ENCODE data around the gene GPLD1. TPM values are rescaled to one million over a fixed set of nuclear protein-coding genes. Genes with fewer than 3 reads are reported as not detected.

The GPLD1 gene
- total and polyA plus RNA-seq, 8 donors, result 0.27 to 1.2 (median 0.93) TPM

DNA sequence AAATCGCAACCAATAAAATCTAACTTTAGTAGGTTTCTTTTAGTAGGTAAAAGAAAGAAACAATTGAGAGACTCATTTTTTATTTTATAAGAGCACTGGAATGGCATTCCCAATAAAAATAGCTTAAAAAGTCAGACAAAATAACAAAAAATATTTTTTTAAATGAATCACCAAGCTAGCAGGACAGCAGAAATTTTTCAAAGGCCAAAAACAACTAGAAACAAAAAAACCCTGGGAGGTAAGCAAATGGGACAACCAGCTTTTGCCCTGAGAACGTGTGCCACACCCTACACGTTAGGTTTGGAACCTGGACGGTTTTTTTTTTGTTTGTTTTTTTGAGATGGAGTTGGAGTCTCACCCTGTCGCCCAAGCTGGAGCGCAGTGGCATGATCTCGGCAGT is 19.6 kb downstream of the GPLD1 start:
- TF ChIP-seq, protein P1, sequence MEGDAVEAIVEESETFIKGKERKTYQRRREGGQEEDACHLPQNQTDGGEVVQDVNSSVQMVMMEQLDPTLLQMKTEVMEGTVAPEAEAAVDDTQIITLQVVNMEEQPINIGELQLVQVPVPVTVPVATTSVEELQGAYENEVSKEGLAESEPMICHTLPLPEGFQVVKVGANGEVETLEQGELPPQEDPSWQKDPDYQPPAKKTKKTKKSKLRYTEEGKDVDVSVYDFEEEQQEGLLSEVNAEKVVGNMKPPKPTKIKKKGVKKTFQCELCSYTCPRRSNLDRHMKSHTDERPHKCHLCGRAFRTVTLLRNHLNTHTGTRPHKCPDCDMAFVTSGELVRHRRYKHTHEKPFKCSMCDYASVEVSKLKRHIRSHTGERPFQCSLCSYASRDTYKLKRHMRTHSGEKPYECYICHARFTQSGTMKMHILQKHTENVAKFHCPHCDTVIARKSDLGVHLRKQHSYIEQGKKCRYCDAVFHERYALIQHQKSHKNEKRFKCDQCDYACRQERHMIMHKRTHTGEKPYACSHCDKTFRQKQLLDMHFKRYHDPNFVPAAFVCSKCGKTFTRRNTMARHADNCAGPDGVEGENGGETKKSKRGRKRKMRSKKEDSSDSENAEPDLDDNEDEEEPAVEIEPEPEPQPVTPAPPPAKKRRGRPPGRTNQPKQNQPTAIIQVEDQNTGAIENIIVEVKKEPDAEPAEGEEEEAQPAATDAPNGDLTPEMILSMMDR (IDR thresholded peaks at IDR 0.05), result no peak
- Histone ChIP-seq H3K9me3 (no peaks in the 10 kb centered on the region), H3K27me3 (no peaks in the 10 kb centered on the region), H3K4me3 (no peak overlapping the region), H3K4me1 (no peaks in the 10 kb centered on the region), H3K27ac (no peak overlapping the region), H3K36me3 (no peaks in the 10 kb centered on the region)
- DNase-seq, result no peak
- FAIRE-seq, result no peak
- WGBS, 2 donors, result 84 to 92% methylated on average over 7 of the region's 7 CpGs
- intact Hi-C loops (cut with DNase I), result no loop called here
- no peak for ATAC-seq

DNA sequence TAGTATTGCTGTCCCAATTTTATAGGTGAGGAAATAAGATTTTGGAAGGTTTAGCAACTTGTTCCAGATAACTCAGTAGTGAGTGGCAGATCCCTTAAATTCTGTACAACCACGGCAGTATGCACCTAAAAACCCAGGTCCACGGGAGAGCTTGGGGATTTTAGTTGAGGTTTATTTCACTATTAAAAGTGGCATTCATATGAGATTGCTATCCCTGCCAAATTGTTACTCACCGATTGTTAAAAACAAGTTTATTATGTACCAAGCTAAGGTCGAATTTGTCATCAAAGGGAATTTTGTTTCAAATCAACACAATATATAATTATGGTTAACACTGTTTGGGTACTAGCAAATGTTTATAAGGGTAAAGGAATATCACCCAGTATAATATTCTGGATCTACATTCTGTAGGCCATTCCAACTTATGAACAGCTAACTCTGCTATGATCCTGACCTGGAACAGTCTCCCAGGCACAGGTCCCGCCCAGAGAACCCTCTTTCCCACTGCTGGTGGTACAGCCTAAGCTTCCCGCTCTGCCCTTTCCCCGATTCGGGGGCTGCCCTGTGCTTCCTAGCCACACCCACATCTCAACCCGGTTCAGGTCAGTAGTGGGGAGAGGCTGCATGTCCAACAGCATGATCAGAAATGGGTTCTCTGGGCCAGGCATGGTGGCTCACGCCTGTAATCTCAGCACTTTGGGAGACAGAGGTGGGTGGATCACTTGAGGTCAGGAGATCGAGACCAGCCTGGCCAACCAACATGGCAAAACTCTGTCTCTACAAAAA is 24.9 kb downstream of the GPLD1 start:
- no peaks in the 10 kb centered on the region for H3K4me1 ChIP-seq
- H3K27ac ChIP-seq, result no peak overlapping the region
- intact Hi-C loops (cut with DNase I), result no loop called here
- 81 to 89% methylated on average over 11 of the region's 11 CpGs for WGBS, 2 donors
- DNase-seq (no peak), FAIRE-seq (no peak), ATAC-seq (no peak)
- H3K36me3 ChIP-seq, result no peaks in the 10 kb centered on the region
- no peaks in the 10 kb centered on the region for H3K27me3 ChIP-seq
- no peak overlapping the region for H3K4me3 ChIP-seq
- TF ChIP-seq, protein P1 (IDR thresholded peaks at IDR 0.05), result no peak
- no peaks in the 10 kb centered on the region for H3K9me3 ChIP-seq

DNA sequence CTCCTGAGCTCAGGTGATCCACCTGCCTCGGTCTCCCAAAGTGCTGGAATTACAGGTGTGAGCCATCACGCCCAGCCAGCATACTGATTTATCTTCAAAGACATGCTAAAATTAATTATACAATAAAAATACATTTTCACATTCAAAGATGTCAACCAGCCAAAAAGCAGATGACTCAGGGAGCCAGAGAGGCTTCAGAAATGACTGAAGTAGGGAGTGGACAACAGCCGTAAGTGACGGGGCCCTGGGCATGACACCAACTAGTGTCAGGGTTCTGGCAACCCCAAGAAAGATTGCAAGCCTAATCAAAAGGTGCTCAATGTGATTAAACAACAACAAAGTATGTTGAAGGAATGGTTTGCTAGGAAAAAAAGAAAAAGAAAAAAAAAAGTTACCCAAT is 28.4 kb downstream of the GPLD1 start:
- TF ChIP-seq, protein P1 (IDR thresholded peaks at IDR 0.05), result no peak
- DNase-seq (no peak), FAIRE-seq (no peak)

DNA sequence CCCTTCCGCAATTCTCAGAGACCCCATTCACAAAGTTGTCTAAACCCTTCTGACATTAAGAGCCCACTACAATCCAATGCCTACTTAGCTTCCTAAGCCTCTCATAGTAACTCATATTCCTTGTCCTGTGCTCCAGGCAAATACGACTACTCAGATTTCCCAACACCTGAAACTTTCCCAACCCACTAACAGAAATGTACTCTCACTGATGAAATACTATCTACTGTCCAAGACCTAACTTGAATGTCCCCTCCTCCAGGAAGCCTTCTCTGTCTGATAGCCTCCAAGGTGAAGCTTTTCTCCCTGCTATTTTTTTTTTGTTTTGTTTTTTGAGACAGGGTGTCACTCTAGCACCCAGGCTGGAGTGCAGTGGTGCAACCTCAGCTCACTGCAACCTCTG is 30.4 kb downstream of the GPLD1 start:
- no peaks in the 10 kb centered on the region for H3K36me3 ChIP-seq
- ATAC-seq (no peak), FAIRE-seq (no peak), DNase-seq (no peak)
- H3K27me3 ChIP-seq, result no peaks in the 10 kb centered on the region
- 88 to 90% methylated on average over 2 of the region's 2 CpGs for WGBS, 2 donors
- TF ChIP-seq, protein P1 (IDR thresholded peaks at IDR 0.05), result no peak
- no peak overlapping the region for H3K27ac ChIP-seq
- intact Hi-C loops (cut with DNase I), result no loop called here
- H3K4me3 ChIP-seq, result no peak overlapping the region
- H3K9me3 ChIP-seq, result no peaks in the 10 kb centered on the region
- H3K4me1 ChIP-seq, result no peaks in the 10 kb centered on the region

More for the DNA sequence above, 28.4 kb downstream of the GPLD1 start:
- intact Hi-C loops (cut with DNase I), result no loop called here
- 85% methylated on average over 4 of the region's 4 CpGs for WGBS, 2 donors
- no peak overlapping the region for H3K4me3 ChIP-seq
- no peaks in the 10 kb centered on the region for H3K4me1 ChIP-seq
- H3K27me3 ChIP-seq, result no peaks in the 10 kb centered on the region
- no peak for ATAC-seq
- no peaks in the 10 kb centered on the region for H3K9me3 ChIP-seq
- no peaks in the 10 kb centered on the region for H3K36me3 ChIP-seq
- H3K27ac ChIP-seq, result no peak overlapping the region

DNA sequence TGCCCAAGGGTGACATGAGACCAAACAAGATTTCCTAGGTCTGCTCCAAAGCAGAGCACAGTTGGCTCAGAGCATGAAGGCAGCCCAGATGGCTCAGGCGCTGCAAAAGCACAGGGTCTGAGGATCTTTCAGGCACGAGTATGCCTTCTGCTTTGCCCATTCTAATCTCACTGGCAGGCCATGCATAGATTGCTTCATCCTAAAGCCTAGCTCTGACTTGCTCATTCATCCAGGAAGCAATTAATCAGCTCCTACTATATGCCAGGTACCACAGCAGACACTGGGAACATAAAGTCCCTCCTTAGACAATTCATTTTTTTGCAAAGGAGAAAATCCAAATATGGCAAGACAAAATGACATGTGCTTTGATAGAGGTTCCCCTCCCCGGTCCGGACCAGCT is 31.2 kb downstream of the GPLD1 start:
- Histone ChIP-seq H3K27me3 (no peaks in the 10 kb centered on the region), H3K36me3 (no peaks in the 10 kb centered on the region), H3K4me3 (no peak overlapping the region), H3K4me1 (no peaks in the 10 kb centered on the region), H3K27ac (no peak overlapping the region), H3K9me3 (no peaks in the 10 kb centered on the region)
- 46 to 52% methylated on average over 4 of the region's 4 CpGs for WGBS, 2 donors
- no peak for ATAC-seq
- FAIRE-seq, result no peak
- TF ChIP-seq, protein P1 (IDR thresholded peaks at IDR 0.05), result no peak
- no peak for DNase-seq
- intact Hi-C loops (cut with DNase I), result no loop called here
